ENCODE measurements around the gene FBLN2. TPM values are rescaled to one million over a fixed set of nuclear protein-coding genes. Genes with fewer than 3 reads are reported as not detected.

The FBLN2 gene
- total and polyA plus RNA-seq, 7 experiments from 2014 or later = 0.11 to 1.5 TPM; not detected in 5

DNA sequence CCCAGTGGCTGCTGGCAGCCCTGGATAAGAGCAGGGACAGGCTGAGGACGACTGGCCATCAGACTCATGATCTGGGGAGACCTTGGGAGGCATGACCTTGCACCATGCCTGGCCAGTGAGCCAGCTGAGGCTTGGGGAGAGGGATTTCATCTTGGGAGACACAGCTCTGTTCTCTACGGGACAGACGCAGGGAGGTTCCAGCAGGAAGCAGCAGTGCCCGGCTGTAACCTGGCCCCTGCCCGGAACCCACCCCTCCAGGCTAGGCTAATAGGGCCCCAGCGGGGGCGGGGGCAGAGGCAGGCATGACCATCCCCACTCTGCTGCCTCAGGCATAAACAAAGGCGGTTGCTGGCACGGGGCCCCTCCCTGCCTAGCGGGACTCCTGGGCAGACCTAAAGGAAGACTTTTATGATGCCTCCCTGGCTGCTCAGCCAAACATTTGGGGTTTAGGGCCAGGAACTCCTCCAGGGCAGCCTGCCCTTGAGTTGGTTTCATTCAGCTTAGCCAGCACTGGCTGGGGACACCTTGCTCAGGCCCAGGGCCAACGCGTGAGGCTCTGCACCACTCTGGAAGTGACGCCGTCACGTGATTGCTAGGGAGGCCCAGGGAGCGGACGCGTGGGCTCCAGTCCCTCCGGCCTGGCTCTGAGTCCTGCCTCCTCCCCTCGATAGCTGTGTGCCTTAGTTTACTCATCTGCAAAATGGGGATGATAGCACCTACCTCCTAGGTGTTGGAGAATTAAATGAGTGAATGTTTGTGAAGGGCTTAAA is 41.2 kb upstream of the FBLN2 start:
- no peaks in the 10 kb centered on the region for H3K9me3 ChIP-seq (ENCODE audit: control insufficient read depth in 2 of 3, low read length in 3 of 3)
- ChIA-PET POLR2A (no interaction called here), CTCF (no interaction called here)
- no peak overlapping the region for H3K27ac ChIP-seq (ENCODE audit: low read depth, low read length)
- H3K36me3 ChIP-seq (ENCODE audit: control insufficient read depth in 2 of 3, insufficient read depth in 3 of 3, low read length in 3 of 3) = no peaks in the 10 kb centered on the region
- intact Hi-C loops (cut with micrococcal nuclease) = no loop called here
- H3K27ac Mint-ChIP-seq = peak overlapping the region in 2 of 9 donors; percentile 14 to 49
- H3K4me1 Mint-ChIP-seq = no peaks in the 10 kb centered on the region
- H3K4me1 ChIP-seq (ENCODE audit: control insufficient read depth in 2 of 2, insufficient read depth in 2 of 2, low read length in 2 of 2) = no peaks in the 10 kb centered on the region
- H3K4me3 Mint-ChIP-seq = no peak overlapping the region
- peaks cover 0 to 2% (median 0%) of the 10 kb centered on the region in 11 donors for H3K9me3 Mint-ChIP-seq
- H3K4me3 ChIP-seq (ENCODE audit: low read length) = no peak overlapping the region
- H3K36me3 Mint-ChIP-seq = peaks cover 0 to 3% (median 0%) of the 10 kb centered on the region in 5 donors
- H3K27me3 Mint-ChIP-seq = no peaks in the 10 kb centered on the region
- H3K27me3 ChIP-seq (ENCODE audit: control insufficient read depth in 2 of 2, insufficient read depth in 2 of 2, low read length in 2 of 2) = no peaks in the 10 kb centered on the region
- DNase-seq = no peak
- no peak for ATAC-seq

DNA sequence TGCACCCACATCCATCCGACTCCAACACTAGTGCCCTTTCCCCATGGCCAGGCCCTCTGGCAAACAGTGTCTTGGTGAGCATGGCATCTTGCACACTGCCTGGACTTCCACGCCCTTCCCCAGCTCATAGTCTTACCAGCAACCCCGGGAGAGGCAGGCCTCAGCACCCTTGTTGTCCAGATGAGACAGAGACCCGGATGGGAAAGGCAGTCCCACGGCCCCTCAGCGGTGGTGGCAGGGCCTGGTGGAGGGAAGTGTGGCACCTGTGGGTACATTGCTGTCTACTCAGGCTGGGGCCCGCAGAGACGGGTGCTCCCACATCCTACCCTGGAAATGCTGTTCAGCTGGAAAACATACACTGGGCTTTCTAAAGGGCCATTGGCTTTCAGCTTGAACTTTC is 40.4 kb upstream of the FBLN2 start:
- Mint-ChIP-seq H3K9me3 (peaks cover 0 to 2% (median 0%) of the 10 kb centered on the region in 11 donors), H3K36me3 (no peaks in the 10 kb centered on the region), H3K4me1 (no peaks in the 10 kb centered on the region), H3K27me3 (no peaks in the 10 kb centered on the region), H3K4me3 (no peak overlapping the region), H3K27ac (peak overlapping the region in 1 of 9 donors; percentile 41)
- H3K27ac ChIP-seq (ENCODE audit: low read depth, low read length) = no peak overlapping the region
- H3K4me1 ChIP-seq (ENCODE audit: control insufficient read depth in 2 of 2, insufficient read depth in 2 of 2, low read length in 2 of 2) = no peaks in the 10 kb centered on the region
- DNase-seq (no peak), ATAC-seq (no peak)
- no peaks in the 10 kb centered on the region for H3K27me3 ChIP-seq (ENCODE audit: control insufficient read depth in 2 of 2, insufficient read depth in 2 of 2, low read length in 2 of 2)
- H3K4me3 ChIP-seq (ENCODE audit: low read length) = no peak overlapping the region
- no peaks in the 10 kb centered on the region for H3K36me3 ChIP-seq (ENCODE audit: control insufficient read depth in 2 of 3, insufficient read depth in 3 of 3, low read length in 3 of 3)
- ChIA-PET CTCF (no interaction called here), POLR2A (no interaction called here)
- H3K9me3 ChIP-seq (ENCODE audit: control insufficient read depth in 2 of 3, low read length in 3 of 3) = no peaks in the 10 kb centered on the region
- intact Hi-C loops (cut with micrococcal nuclease) = no loop called here

DNA sequence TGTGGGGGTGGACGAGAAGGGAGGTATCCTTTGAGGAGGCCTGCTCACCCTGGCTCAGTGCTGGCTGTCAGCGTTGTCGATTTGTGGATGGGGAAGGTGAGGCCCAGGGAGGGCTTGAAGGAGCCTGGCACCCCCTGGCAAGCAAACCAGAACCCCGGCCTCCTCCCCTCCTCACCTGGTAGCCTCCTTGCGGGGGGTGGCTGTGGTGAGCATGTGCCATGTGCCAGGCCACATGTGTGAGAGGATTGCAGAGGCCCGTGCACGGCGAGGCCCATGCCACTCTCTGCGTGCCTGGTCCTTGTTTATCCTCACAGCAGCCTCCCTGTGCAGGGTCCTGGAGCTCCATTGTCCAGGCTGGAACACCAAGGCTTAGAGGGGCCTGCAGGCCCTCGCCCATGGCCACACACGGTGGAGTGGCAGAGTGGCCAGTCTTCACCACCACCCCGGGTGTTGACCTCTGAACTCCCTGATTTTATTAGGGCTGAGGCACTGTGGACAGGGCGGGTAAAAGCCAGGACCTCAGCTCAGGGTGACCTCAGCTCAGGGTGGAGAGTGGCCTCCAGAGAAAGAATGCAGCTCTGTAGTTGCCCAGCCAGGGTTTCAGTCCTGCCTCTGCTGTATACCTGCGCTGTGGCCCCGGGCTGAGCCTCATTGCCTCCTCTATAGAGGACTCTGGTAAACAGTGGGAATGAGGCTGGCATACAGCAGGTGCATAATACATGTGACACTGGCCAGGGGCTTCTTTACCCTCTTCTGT is 39.7 kb upstream of the FBLN2 start:
- no peak overlapping the region for H3K27ac ChIP-seq (ENCODE audit: low read depth, low read length)
- CTCF ChIA-PET = no interaction called here
- no peak for DNase-seq

DNA sequence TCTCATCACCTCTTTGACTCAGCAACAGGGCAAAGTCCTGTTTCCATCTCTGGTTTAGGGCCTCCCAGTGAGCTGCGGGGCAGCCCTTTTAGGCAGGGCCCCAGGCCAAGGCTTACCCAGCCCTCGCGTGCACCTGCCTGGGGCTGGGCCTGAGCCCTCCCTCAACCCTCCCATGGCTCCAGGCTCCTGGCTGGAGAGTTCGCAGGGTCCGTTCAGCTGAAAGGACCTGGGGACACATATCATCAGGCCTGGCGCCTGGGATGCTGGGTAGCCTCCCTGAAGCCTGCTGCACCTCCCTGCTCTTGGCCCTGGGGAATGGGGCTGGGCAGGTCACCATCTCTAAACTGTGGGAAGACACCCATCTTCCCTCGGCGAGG is 39.1 kb upstream of the FBLN2 start:
- no peaks in the 10 kb centered on the region for H3K36me3 ChIP-seq (ENCODE audit: control insufficient read depth in 2 of 3, insufficient read depth in 3 of 3, low read length in 3 of 3)
- no peaks in the 10 kb centered on the region for H3K4me1 Mint-ChIP-seq
- no peaks in the 10 kb centered on the region for H3K9me3 ChIP-seq (ENCODE audit: control insufficient read depth in 2 of 3, low read length in 3 of 3)
- H3K4me1 ChIP-seq (ENCODE audit: control insufficient read depth in 2 of 2, insufficient read depth in 2 of 2, low read length in 2 of 2) = no peaks in the 10 kb centered on the region
- CTCF ChIA-PET = no interaction called here
- POLR2A ChIA-PET = no interaction called here
- H3K4me3 ChIP-seq (ENCODE audit: low read length) = no peak overlapping the region
- ATAC-seq = no peak
- intact Hi-C loops (cut with micrococcal nuclease) = no loop called here
- no peak overlapping the region for H3K27ac ChIP-seq (ENCODE audit: low read depth, low read length)
- peaks cover 0 to 2% (median 0%) of the 10 kb centered on the region in 11 donors for H3K9me3 Mint-ChIP-seq
- H3K36me3 Mint-ChIP-seq = no peaks in the 10 kb centered on the region
- no peak for DNase-seq
- no peak overlapping the region for H3K27ac Mint-ChIP-seq
- no peaks in the 10 kb centered on the region for H3K27me3 Mint-ChIP-seq
- H3K27me3 ChIP-seq (ENCODE audit: control insufficient read depth in 2 of 2, insufficient read depth in 2 of 2, low read length in 2 of 2) = no peaks in the 10 kb centered on the region
- H3K4me3 Mint-ChIP-seq = no peak overlapping the region

More for the DNA sequence above, 39.7 kb upstream of the FBLN2 start:
- Mint-ChIP-seq H3K4me3 (peak overlapping the region in 1 of 10 donors; percentile 37), H3K9me3 (peaks cover 0 to 2% (median 0%) of the 10 kb centered on the region in 11 donors), H3K4me1 (no peaks in the 10 kb centered on the region), H3K36me3 (no peaks in the 10 kb centered on the region), H3K27me3 (no peaks in the 10 kb centered on the region), H3K27ac (no peak overlapping the region)
- POLR2A ChIA-PET = no interaction called here
- Histone ChIP-seq H3K36me3 (ENCODE audit: control insufficient read depth in 2 of 3, insufficient read depth in 3 of 3, low read length in 3 of 3) (no peaks in the 10 kb centered on the region), H3K4me3 (ENCODE audit: low read length) (no peak overlapping the region), H3K27me3 (ENCODE audit: control insufficient read depth in 2 of 2, insufficient read depth in 2 of 2, low read length in 2 of 2) (no peaks in the 10 kb centered on the region), H3K4me1 (ENCODE audit: control insufficient read depth in 2 of 2, insufficient read depth in 2 of 2, low read length in 2 of 2) (no peaks in the 10 kb centered on the region), H3K9me3 (ENCODE audit: control insufficient read depth in 2 of 3, low read length in 3 of 3) (no peaks in the 10 kb centered on the region)
- intact Hi-C loops (cut with micrococcal nuclease) = no loop called here
- peak; percentile 15 for ATAC-seq

DNA sequence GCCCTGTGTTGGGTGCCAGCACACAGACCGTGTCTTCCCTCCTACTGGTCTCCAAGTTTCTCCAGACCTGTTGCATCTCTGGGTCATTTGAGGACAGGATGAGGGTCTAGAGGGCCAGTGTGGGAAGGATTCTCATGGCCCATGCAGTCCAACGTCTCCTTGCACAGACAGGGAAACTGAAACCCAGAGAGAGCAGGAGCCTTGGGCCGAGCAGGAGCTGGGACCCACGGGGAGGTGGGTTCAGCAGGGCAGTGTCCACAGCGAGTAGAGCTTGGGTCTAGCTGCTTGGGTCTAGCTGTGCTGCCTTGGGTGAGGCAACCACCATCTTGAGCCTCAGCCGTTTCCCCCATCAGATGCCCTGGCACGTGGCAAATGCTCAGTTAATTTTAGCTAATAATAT is 36.5 kb upstream of the FBLN2 start:
- ChIA-PET CTCF (no interaction called here), POLR2A (no interaction called here)
- no peaks in the 10 kb centered on the region for H3K36me3 ChIP-seq (ENCODE audit: control insufficient read depth in 2 of 3, insufficient read depth in 3 of 3, low read length in 3 of 3)
- Mint-ChIP-seq H3K36me3 (no peaks in the 10 kb centered on the region), H3K27me3 (peaks cover 0 to 4% (median 0%) of the 10 kb centered on the region in 5 donors), H3K27ac (no peak overlapping the region), H3K4me3 (no peak overlapping the region), H3K4me1 (no peaks in the 10 kb centered on the region), H3K9me3 (peaks cover 0 to 2% (median 0%) of the 10 kb centered on the region in 11 donors)
- no peak overlapping the region for H3K4me3 ChIP-seq (ENCODE audit: low read length)
- no peaks in the 10 kb centered on the region for H3K27me3 ChIP-seq (ENCODE audit: control insufficient read depth in 2 of 2, insufficient read depth in 2 of 2, low read length in 2 of 2)
- H3K27ac ChIP-seq (ENCODE audit: low read depth, low read length) = no peak overlapping the region
- intact Hi-C loops (cut with micrococcal nuclease) = no loop called here
- no peaks in the 10 kb centered on the region for H3K4me1 ChIP-seq (ENCODE audit: control insufficient read depth in 2 of 2, insufficient read depth in 2 of 2, low read length in 2 of 2)
- no peak for ATAC-seq
- no peak for DNase-seq
- no peaks in the 10 kb centered on the region for H3K9me3 ChIP-seq (ENCODE audit: control insufficient read depth in 2 of 3, low read length in 3 of 3)

DNA sequence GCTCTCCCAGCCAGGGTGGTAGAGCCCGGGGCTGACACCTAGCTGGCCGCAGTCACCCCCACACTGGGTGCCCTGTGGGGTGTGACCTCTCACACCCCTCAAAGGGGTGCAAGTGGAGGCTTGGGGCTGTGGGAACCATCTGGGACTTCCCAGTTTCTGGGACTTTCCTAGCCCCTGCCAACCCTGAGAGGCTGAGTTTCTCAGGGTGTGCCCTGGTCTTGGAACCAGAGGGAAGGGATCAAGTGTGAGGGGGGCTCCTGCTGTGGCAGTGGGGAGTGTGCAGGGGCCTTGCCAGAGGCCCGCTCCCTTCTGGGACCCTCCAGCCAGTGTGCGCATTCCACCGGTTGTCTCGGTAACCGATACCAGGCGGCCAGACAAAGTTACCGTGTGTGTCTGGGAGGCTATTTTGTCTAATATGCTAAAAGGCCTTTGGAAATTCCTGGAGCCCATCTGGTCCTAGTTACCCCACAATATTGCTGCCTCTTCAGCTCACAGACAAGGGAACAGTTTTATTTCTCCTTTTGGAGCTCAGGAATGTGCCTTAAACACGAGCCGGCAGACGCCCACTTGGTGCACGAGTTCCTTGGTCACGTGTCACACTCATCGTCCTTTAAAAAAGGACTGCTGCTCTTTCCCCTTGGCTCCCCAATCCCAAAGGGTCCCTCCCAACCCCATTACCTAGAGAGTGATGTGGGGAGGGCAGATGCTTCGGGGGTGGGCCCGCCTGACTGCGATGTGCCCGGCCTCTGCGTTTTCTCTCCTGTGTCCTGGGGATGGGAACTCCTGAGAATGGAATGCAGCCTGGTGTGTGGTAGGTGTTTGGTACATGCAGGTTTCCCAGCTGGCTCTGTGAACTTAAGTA is 35.6 kb upstream of the FBLN2 start:
- DNase-seq (no peak), ATAC-seq (no peak)
- no peak overlapping the region for H3K27ac ChIP-seq (ENCODE audit: low read depth, low read length)
- Mint-ChIP-seq H3K27ac (no peak overlapping the region), H3K27me3 (peaks cover 0 to 4% (median 0%) of the 10 kb centered on the region in 5 donors), H3K4me3 (no peak overlapping the region), H3K9me3 (peaks cover 0 to 2% (median 0%) of the 10 kb centered on the region in 11 donors), H3K4me1 (no peaks in the 10 kb centered on the region), H3K36me3 (no peaks in the 10 kb centered on the region)
- no peaks in the 10 kb centered on the region for H3K27me3 ChIP-seq (ENCODE audit: control insufficient read depth in 2 of 2, insufficient read depth in 2 of 2, low read length in 2 of 2)
- H3K36me3 ChIP-seq (ENCODE audit: control insufficient read depth in 2 of 3, insufficient read depth in 3 of 3, low read length in 3 of 3) = no peaks in the 10 kb centered on the region
- H3K4me3 ChIP-seq (ENCODE audit: low read length) = no peak overlapping the region
- intact Hi-C loops (cut with micrococcal nuclease) = no loop called here
- ChIA-PET CTCF (no interaction called here), POLR2A (no interaction called here)
- no peaks in the 10 kb centered on the region for H3K4me1 ChIP-seq (ENCODE audit: control insufficient read depth in 2 of 2, insufficient read depth in 2 of 2, low read length in 2 of 2)
- no peaks in the 10 kb centered on the region for H3K9me3 ChIP-seq (ENCODE audit: control insufficient read depth in 2 of 3, low read length in 3 of 3)
